ENCODE data around the gene GNB1L.

GNB1L gene

GRCh38 chr22:19738664-19739447 lies 115.8 kb downstream of the GNB1L start:
- Histone ChIP-seq H3K4me3 (ENCODE audit: low read depth in 1 of 2, low read length in 2 of 2) (no peak overlapping the region), H3K27ac (ENCODE audit: low read depth, low read length) (no peak overlapping the region)

GRCh38 chr22:19737846-19738663 lies 116.6 kb downstream of the GNB1L start:
- Histone ChIP-seq H3K27ac (ENCODE audit: low read depth, low read length) (no peak overlapping the region), H3K4me1 (ENCODE audit: control insufficient read depth in 1 of 2, insufficient read depth in 2 of 2, low read length in 2 of 2) (no peaks in the 10 kb centered on the region), H3K9me3 (ENCODE audit: control insufficient read depth in 1 of 2, low read length in 2 of 2) (no peaks in the 10 kb centered on the region), H3K9ac (ENCODE audit: low read depth in 1 of 2, low read length in 2 of 2) (no peak overlapping the region), H3K4me3 (ENCODE audit: low read depth in 1 of 2, low read length in 2 of 2) (no peak overlapping the region), H3K36me3 (ENCODE audit: control insufficient read depth in 1 of 2, insufficient read depth in 2 of 2, low read length in 2 of 2) (no peaks in the 10 kb centered on the region), H3K27me3 (ENCODE audit: control insufficient read depth in 1 of 2, insufficient read depth in 2 of 2, low read length in 2 of 2) (peaks cover 0 to 3% of the 10 kb centered on the region in 2 donors)

More at GRCh38 chr22:19738664-19739447, 115.8 kb downstream of the GNB1L start:
- no peak overlapping the region for H3K9ac ChIP-seq (ENCODE audit: low read depth in 1 of 2, low read length in 2 of 2)
- peaks cover 0 to 3% of the 10 kb centered on the region in 2 donors for H3K27me3 ChIP-seq (ENCODE audit: control insufficient read depth in 1 of 2, insufficient read depth in 2 of 2, low read length in 2 of 2)
- H3K4me1 ChIP-seq (ENCODE audit: control insufficient read depth in 1 of 2, insufficient read depth in 2 of 2, low read length in 2 of 2), result no peaks in the 10 kb centered on the region
- no peaks in the 10 kb centered on the region for H3K9me3 ChIP-seq (ENCODE audit: control insufficient read depth in 1 of 2, low read length in 2 of 2)
- no peaks in the 10 kb centered on the region for H3K36me3 ChIP-seq (ENCODE audit: control insufficient read depth in 1 of 2, insufficient read depth in 2 of 2, low read length in 2 of 2)

GRCh38 chr22:19735665-19736510 lies 118.8 kb downstream of the GNB1L start:
- Histone ChIP-seq H3K4me3 (ENCODE audit: low read depth in 1 of 2, low read length in 2 of 2) (no peak overlapping the region), H3K4me1 (ENCODE audit: control insufficient read depth in 1 of 2, insufficient read depth in 2 of 2, low read length in 2 of 2) (peaks cover 0 to 2% of the 10 kb centered on the region in 2 donors), H3K36me3 (ENCODE audit: control insufficient read depth in 1 of 2, insufficient read depth in 2 of 2, low read length in 2 of 2) (no peaks in the 10 kb centered on the region), H3K27me3 (ENCODE audit: control insufficient read depth in 1 of 2, insufficient read depth in 2 of 2, low read length in 2 of 2) (peaks cover 0 to 3% of the 10 kb centered on the region in 2 donors), H3K9me3 (ENCODE audit: control insufficient read depth in 1 of 2, low read length in 2 of 2) (no peaks in the 10 kb centered on the region), H3K9ac (ENCODE audit: low read depth in 1 of 2, low read length in 2 of 2) (no peak overlapping the region), H3K27ac (ENCODE audit: low read depth, low read length) (no peak overlapping the region)

- no peak overlapping the region for H3K27ac ChIP-seq (ENCODE audit: low read depth, low read length)
- H3K27me3 ChIP-seq (ENCODE audit: control insufficient read depth in 1 of 2, insufficient read depth in 2 of 2, low read length in 2 of 2), result peaks cover 0 to 3% of the 10 kb centered on the region in 2 donors
- H3K9me3 ChIP-seq (ENCODE audit: control insufficient read depth in 1 of 2, low read length in 2 of 2), result no peaks in the 10 kb centered on the region
- H3K4me3 ChIP-seq (ENCODE audit: low read depth in 1 of 2, low read length in 2 of 2), result no peak overlapping the region
- H3K36me3 ChIP-seq (ENCODE audit: control insufficient read depth in 1 of 2, insufficient read depth in 2 of 2, low read length in 2 of 2), result no peaks in the 10 kb centered on the region
- H3K9ac ChIP-seq (ENCODE audit: low read depth in 1 of 2, low read length in 2 of 2), result no peak overlapping the region
- peaks cover 3 to 6% of the 10 kb centered on the region in 2 donors for H3K4me1 ChIP-seq (ENCODE audit: control insufficient read depth in 1 of 2, insufficient read depth in 2 of 2, low read length in 2 of 2)
Observed at GRCh38 chr22:19734837-19735382, 119.8 kb downstream of the GNB1L start.

GRCh38 chr22:19734163-19734562 lies 120.5 kb downstream of the GNB1L start:
- H3K4me3 ChIP-seq (ENCODE audit: low read depth in 1 of 2, low read length in 2 of 2), result no peak overlapping the region
- no peaks in the 10 kb centered on the region for H3K36me3 ChIP-seq (ENCODE audit: control insufficient read depth in 1 of 2, insufficient read depth in 2 of 2, low read length in 2 of 2)
- peaks cover 0 to 3% of the 10 kb centered on the region in 2 donors for H3K27me3 ChIP-seq (ENCODE audit: control insufficient read depth in 1 of 2, insufficient read depth in 2 of 2, low read length in 2 of 2)
- H3K27ac ChIP-seq (ENCODE audit: low read depth, low read length), result no peak overlapping the region
- H3K9ac ChIP-seq (ENCODE audit: low read depth in 1 of 2, low read length in 2 of 2), result no peak overlapping the region
- H3K9me3 ChIP-seq (ENCODE audit: control insufficient read depth in 1 of 2, low read length in 2 of 2), result no peaks in the 10 kb centered on the region
- H3K4me1 ChIP-seq (ENCODE audit: control insufficient read depth in 1 of 2, insufficient read depth in 2 of 2, low read length in 2 of 2), result peaks cover 3 to 6% of the 10 kb centered on the region in 2 donors

GRCh38 chr22:19733755-19734154 lies 120.9 kb downstream of the GNB1L start:
- Histone ChIP-seq H3K4me3 (ENCODE audit: low read depth in 1 of 2, low read length in 2 of 2) (no peak overlapping the region), H3K36me3 (ENCODE audit: control insufficient read depth in 1 of 2, insufficient read depth in 2 of 2, low read length in 2 of 2) (no peaks in the 10 kb centered on the region), H3K9me3 (ENCODE audit: control insufficient read depth in 1 of 2, low read length in 2 of 2) (no peaks in the 10 kb centered on the region), H3K27me3 (ENCODE audit: control insufficient read depth in 1 of 2, insufficient read depth in 2 of 2, low read length in 2 of 2) (peaks cover 0 to 3% of the 10 kb centered on the region in 2 donors), H3K27ac (ENCODE audit: low read depth, low read length) (no peak overlapping the region), H3K9ac (ENCODE audit: low read depth in 1 of 2, low read length in 2 of 2) (no peak overlapping the region), H3K4me1 (ENCODE audit: control insufficient read depth in 1 of 2, insufficient read depth in 2 of 2, low read length in 2 of 2) (peaks cover 3 to 6% of the 10 kb centered on the region in 2 donors)
